ENCODE measurements around the gene HTR3A.

Gene HTR3A

GRCh38 chr11:113977071-113977490 lies 2.2 kb downstream of the HTR3A start:
- no peak for TF ChIP-seq CTCF (IDR thresholded peaks at IDR 0.05; ENCODE audit: low read depth, low read length)
- no peak overlapping the region for H3K4me3 ChIP-seq (replicated peaks in 1 of 2; ENCODE audit: low read depth in 2 of 2, low read length in 2 of 2)
- no peak for DNase-seq (ENCODE audit: low read depth in 2 of 2)

- H3K4me3 ChIP-seq (replicated peaks in 1 of 2; ENCODE audit: low read depth in 2 of 2, low read length in 2 of 2), result no peak overlapping the region
- no peak for DNase-seq (ENCODE audit: low read depth in 2 of 2)
- TF ChIP-seq CTCF (IDR thresholded peaks at IDR 0.05; ENCODE audit: low read depth, low read length), result no peak
Observed at GRCh38 chr11:113977701-113978100, 2.8 kb downstream of the HTR3A start.

GRCh38 chr11:113979431-113979830 lies 4.5 kb downstream of the HTR3A start:
- H3K4me3 ChIP-seq (replicated peaks in 1 of 2; ENCODE audit: low read depth in 2 of 2, low read length in 2 of 2), result no peak overlapping the region
- no peak for DNase-seq (ENCODE audit: low read depth in 2 of 2)
- no peak for TF ChIP-seq CTCF (IDR thresholded peaks at IDR 0.05; ENCODE audit: low read depth, low read length)

GRCh38 chr11:113980785-113981184 lies 5.9 kb downstream of the HTR3A start:
- no peak for DNase-seq (ENCODE audit: low read depth in 2 of 2)
- no peak overlapping the region for H3K4me3 ChIP-seq (replicated peaks in 1 of 2; ENCODE audit: low read depth in 2 of 2, low read length in 2 of 2)
- no peak for TF ChIP-seq CTCF (IDR thresholded peaks at IDR 0.05; ENCODE audit: low read depth, low read length)

- H3K4me3 ChIP-seq (replicated peaks in 1 of 2; ENCODE audit: low read depth in 2 of 2, low read length in 2 of 2), result no peak overlapping the region
- TF ChIP-seq CTCF (IDR thresholded peaks at IDR 0.05; ENCODE audit: low read depth, low read length), result no peak
- no peak for DNase-seq (ENCODE audit: low read depth in 2 of 2)
Observed at GRCh38 chr11:113982306-113982705, 7.4 kb downstream of the HTR3A start.

GRCh38 chr11:113984781-113985180 lies 9.9 kb downstream of the HTR3A start:
- H3K4me3 ChIP-seq (replicated peaks in 1 of 2; ENCODE audit: low read depth in 2 of 2, low read length in 2 of 2), result no peak overlapping the region
- no peak for DNase-seq (ENCODE audit: low read depth in 2 of 2)
- no peak for TF ChIP-seq CTCF (IDR thresholded peaks at IDR 0.05; ENCODE audit: low read depth, low read length)

GRCh38 chr11:113985906-113986305 lies 11.0 kb downstream of the HTR3A start:
- no peak overlapping the region for H3K4me3 ChIP-seq (replicated peaks in 1 of 2; ENCODE audit: low read depth in 2 of 2, low read length in 2 of 2)
- DNase-seq (ENCODE audit: low read depth in 2 of 2), result no peak
- no peak for TF ChIP-seq CTCF (IDR thresholded peaks at IDR 0.05; ENCODE audit: low read depth, low read length)

All from cardiac fibroblast (primary cell).